GM21528 (cell line): ENCODE data around the gene P2RX6.
"Not testable (repeated sequence)": the region's sequence is repeated elsewhere in the genome, so short reads cannot be mapped to it uniquely, and the experiment has no call there.

Experiments
- ATAC-seq: cut with Tn5 transposase; IDR thresholded peaks from one replicate; pipeline ENCODE4 v1.9.1; 2021; ENCODE audit warnings: mild to moderate bottlenecking, moderate library complexity; ENCODE audit not compliant: unreplicated experiment, low FRiP score

P2RX6 gene

GRCh38 chr22:20993304-20994127 is 21.4 kb upstream of the P2RX6 start:
- ATAC-seq, result no peak

- ATAC-seq, result no peak
Observed at GRCh38 chr22:20994128-20994901, 20.6 kb upstream of the P2RX6 start.

- ATAC-seq, result no peak
Observed at GRCh38 chr22:20994902-20995241, 20.1 kb upstream of the P2RX6 start.

GRCh38 chr22:20995329-20996030 is 19.5 kb upstream of the P2RX6 start:
- no peak for ATAC-seq

GRCh38 chr22:20996031-20996410 is 18.9 kb upstream of the P2RX6 start:
- ATAC-seq, result no peak

- no peak for ATAC-seq
Observed at GRCh38 chr22:20996598-20997535, 18.1 kb upstream of the P2RX6 start.

- no peak for ATAC-seq
Observed at GRCh38 chr22:20997536-20998257, 17.3 kb upstream of the P2RX6 start.

GRCh38 chr22:20998411-20999336 is 16.3 kb upstream of the P2RX6 start:
- ATAC-seq, result no peak

GRCh38 chr22:20999350-21000206 is 15.4 kb upstream of the P2RX6 start:
- no peak for ATAC-seq

- ATAC-seq, result no peak
Observed at GRCh38 chr22:21000207-21000986, 14.6 kb upstream of the P2RX6 start.

GRCh38 chr22:21000987-21001600 is 13.9 kb upstream of the P2RX6 start:
- no peak for ATAC-seq

GRCh38 chr22:21001601-21002325 is 13.2 kb upstream of the P2RX6 start, which contains the start of gene THAP7:
Gene THAP7, minus strand, starts transcription at chr22:21002118. Its CDS starts 207 bp downstream, at chr22:21001911.
- ATAC-seq, result peak; percentile 78

- ATAC-seq, result no peak
Observed at GRCh38 chr22:21003782-21004181, 11.2 kb upstream of the P2RX6 start.

- ATAC-seq, result not testable (repeated sequence)
Observed at GRCh38 chr22:21009208-21009607, 5.8 kb upstream of the P2RX6 start.

GRCh38 chr22:21009638-21010425 is 5.1 kb upstream of the P2RX6 start:
- ATAC-seq, result no peak
